Measurements from ENCODE around the gene KBTBD7.

Gene KBTBD7

DNA sequence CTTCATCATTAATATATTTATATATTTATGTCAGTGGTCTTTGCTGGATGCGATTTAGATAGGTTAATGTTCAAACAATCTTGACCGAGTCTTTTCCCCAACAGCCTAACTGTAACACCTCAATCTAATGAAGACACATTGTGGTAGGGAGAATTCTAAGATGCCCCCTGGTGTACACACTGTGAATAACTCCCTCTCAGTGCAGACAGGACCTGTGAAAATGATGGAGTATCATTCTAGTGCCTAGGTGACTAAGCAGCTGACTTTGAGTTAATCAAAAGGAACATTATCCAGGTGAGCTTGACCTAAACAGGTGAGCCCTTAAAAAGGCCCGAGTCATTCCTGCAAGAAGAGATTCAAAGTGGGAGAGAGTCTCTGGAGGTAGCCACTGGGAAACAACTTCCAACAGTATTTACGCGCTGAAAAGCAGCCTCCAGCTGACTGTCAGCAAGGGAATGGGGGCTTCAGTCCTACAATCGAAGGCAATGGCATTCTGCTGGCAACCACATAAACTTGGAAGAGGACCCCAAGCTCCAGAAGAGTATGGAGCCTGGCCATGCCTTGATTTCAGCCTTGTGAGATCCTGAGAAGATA, 28.0 kb upstream of the KBTBD7 start:
- WGBS, 2 experiments, result 72 to 74% methylated on average over 5 to 6 of the region's 6 CpGs
- no peaks in the 10 kb centered on the region for H3K27me3 ChIP-seq (ENCODE audit: control insufficient read depth, insufficient read depth, low read length, poor library complexity, severe bottlenecking)
- no peaks in the 10 kb centered on the region for H3K4me1 ChIP-seq (ENCODE audit: control insufficient read depth, insufficient read depth, low read length)
- no peak overlapping the region for H3K27ac ChIP-seq (ENCODE audit: insufficient read depth, low read depth, low read length, poor library complexity, severe bottlenecking)
- no peaks in the 10 kb centered on the region for H3K9me3 ChIP-seq (ENCODE audit: control insufficient read depth, low read length)
- no peak overlapping the region for H3K4me3 ChIP-seq (ENCODE audit: insufficient read depth, low read depth, low read length)
- H3K36me3 ChIP-seq (ENCODE audit: control insufficient read depth, insufficient read depth, low read length), result no peaks in the 10 kb centered on the region

DNA sequence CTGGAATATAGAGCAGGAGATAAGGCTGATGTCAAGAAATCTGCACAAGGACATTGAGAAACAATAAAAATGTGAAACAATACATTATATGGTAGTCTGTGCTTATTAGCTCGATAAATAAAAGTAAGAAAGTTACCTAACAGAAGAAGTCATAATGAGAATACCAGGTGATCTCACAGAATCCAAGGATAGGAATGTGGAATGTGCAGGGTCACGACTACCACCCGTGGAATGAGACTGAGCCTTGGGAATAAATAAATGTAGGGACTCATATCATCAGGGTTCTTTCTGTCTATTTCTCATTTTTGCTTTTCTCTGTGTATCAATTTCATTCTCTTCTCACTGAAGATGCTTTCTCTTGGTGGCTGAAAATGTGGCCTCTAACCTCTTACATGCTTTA, 26.0 kb upstream of the KBTBD7 start:
- Histone ChIP-seq H3K36me3 (ENCODE audit: control insufficient read depth, insufficient read depth, low read length) (no peaks in the 10 kb centered on the region), H3K4me3 (ENCODE audit: insufficient read depth, low read depth, low read length) (no peak overlapping the region), H3K4me1 (ENCODE audit: control insufficient read depth, insufficient read depth, low read length) (no peaks in the 10 kb centered on the region), H3K9me3 (ENCODE audit: control insufficient read depth, low read length) (no peaks in the 10 kb centered on the region), H3K27ac (ENCODE audit: insufficient read depth, low read depth, low read length, poor library complexity, severe bottlenecking) (no peak overlapping the region), H3K27me3 (ENCODE audit: control insufficient read depth, insufficient read depth, low read length, poor library complexity, severe bottlenecking) (no peaks in the 10 kb centered on the region)
- WGBS, 2 experiments, result 90 to 96% methylated on average over 3 of the region's 3 CpGs

DNA sequence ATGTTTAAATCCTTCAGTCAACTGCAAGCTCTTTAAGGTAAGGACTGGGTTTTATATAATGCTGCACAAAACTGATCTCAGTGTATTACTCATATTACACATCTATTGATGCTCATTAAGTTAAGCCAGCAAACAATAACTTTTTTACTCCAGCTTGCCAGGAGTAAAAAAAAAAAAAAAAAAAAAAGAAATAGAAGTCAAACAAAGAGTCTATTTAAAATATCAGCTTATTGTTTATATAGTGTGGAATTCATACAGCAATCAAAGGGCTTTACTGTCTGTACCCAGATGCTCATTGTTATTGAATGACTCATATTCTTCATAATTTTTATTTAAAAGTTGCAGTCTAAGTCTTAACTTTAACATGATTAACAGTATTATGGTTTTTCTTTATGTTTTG, 21.8 kb upstream of the KBTBD7 start:
- Histone ChIP-seq H3K9me3 (ENCODE audit: control insufficient read depth, low read length) (no peaks in the 10 kb centered on the region), H3K4me1 (ENCODE audit: control insufficient read depth, insufficient read depth, low read length) (no peaks in the 10 kb centered on the region), H3K27me3 (ENCODE audit: control insufficient read depth, insufficient read depth, low read length, poor library complexity, severe bottlenecking) (no peaks in the 10 kb centered on the region), H3K27ac (ENCODE audit: insufficient read depth, low read depth, low read length, poor library complexity, severe bottlenecking) (no peak overlapping the region), H3K36me3 (ENCODE audit: control insufficient read depth, insufficient read depth, low read length) (no peaks in the 10 kb centered on the region), H3K4me3 (ENCODE audit: insufficient read depth, low read depth, low read length) (no peak overlapping the region)

DNA sequence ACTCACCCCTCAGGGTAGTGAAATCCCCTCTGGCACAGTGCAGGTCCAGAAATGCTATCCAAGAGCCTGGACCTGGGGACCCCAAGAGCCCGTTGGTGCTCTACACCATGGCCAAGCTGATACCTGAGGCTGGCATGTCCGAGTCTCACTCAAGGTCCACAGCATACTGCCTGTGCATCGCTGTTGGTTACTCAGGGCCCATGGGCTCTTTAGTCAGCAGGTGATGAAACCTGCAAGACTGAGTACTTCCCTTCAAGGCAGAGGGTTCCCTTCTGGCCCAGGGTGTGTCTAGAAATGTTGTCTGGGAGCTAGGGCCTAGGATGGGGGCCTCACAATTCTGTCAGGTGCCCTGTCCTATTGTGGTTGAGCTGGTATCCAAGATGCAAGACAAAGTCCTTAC, 19.6 kb upstream of the KBTBD7 start:
- Histone ChIP-seq H3K4me3 (ENCODE audit: insufficient read depth, low read depth, low read length) (no peak overlapping the region), H3K9me3 (ENCODE audit: control insufficient read depth, low read length) (no peaks in the 10 kb centered on the region), H3K27me3 (ENCODE audit: control insufficient read depth, insufficient read depth, low read length, poor library complexity, severe bottlenecking) (no peaks in the 10 kb centered on the region), H3K4me1 (ENCODE audit: control insufficient read depth, insufficient read depth, low read length) (no peaks in the 10 kb centered on the region), H3K27ac (ENCODE audit: insufficient read depth, low read depth, low read length, poor library complexity, severe bottlenecking) (no peak overlapping the region), H3K36me3 (ENCODE audit: control insufficient read depth, insufficient read depth, low read length) (no peaks in the 10 kb centered on the region)
- WGBS, 2 experiments, result 61 to 63% methylated on average over 3 of the region's 3 CpGs

DNA sequence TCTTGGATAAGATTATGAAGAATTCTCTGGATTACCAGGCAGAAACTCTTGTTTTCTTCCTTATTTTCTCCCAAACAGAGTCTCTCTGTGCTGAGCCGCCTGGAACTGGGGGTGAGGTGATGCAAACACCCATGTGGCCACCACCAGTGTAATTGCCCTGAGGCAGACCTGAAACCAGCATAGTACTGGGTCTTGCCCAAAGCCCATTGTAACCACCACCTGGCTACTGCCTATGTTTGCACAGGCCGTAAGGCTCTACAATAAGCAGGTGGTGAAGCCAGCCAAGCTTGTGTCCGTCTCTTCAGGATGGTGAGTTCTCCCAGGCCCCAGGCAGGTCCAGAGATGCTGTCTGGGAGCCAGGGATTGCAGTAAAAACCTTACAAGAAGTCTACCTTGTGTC, 18.9 kb upstream of the KBTBD7 start:
- no peaks in the 10 kb centered on the region for H3K36me3 ChIP-seq (ENCODE audit: control insufficient read depth, insufficient read depth, low read length)
- H3K27ac ChIP-seq (ENCODE audit: insufficient read depth, low read depth, low read length, poor library complexity, severe bottlenecking), result no peak overlapping the region
- no peaks in the 10 kb centered on the region for H3K4me1 ChIP-seq (ENCODE audit: control insufficient read depth, insufficient read depth, low read length)
- H3K27me3 ChIP-seq (ENCODE audit: control insufficient read depth, insufficient read depth, low read length, poor library complexity, severe bottlenecking), result no peaks in the 10 kb centered on the region
- no peaks in the 10 kb centered on the region for H3K9me3 ChIP-seq (ENCODE audit: control insufficient read depth, low read length)
- 95% methylated on average over 3 of the region's 3 CpGs for WGBS, 2 experiments
- H3K4me3 ChIP-seq (ENCODE audit: insufficient read depth, low read depth, low read length), result no peak overlapping the region

DNA sequence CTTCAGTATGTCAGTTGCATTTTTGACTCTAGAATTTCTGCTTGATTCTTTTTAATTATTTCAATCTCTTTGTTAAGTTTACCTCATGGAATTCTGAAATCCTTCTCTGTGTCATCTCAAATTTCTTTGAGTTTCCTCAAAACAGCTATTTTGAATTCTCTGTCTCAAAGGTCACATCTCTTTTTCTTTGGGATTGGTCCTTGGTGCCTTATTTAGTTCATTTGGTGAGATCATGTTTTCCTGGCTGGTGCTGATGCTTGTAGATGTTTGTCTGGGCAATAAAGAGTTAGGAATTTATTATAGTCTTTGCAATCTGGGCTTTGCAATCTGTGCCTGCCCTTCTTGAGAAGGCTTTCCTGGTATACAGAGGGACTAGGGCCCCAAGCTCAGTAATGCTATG, 18.5 kb upstream of the KBTBD7 start:
- Histone ChIP-seq H3K36me3 (ENCODE audit: control insufficient read depth, insufficient read depth, low read length) (no peaks in the 10 kb centered on the region), H3K4me1 (ENCODE audit: control insufficient read depth, insufficient read depth, low read length) (no peaks in the 10 kb centered on the region), H3K4me3 (ENCODE audit: insufficient read depth, low read depth, low read length) (no peak overlapping the region), H3K27ac (ENCODE audit: insufficient read depth, low read depth, low read length, poor library complexity, severe bottlenecking) (no peak overlapping the region), H3K27me3 (ENCODE audit: control insufficient read depth, insufficient read depth, low read length, poor library complexity, severe bottlenecking) (no peaks in the 10 kb centered on the region), H3K9me3 (ENCODE audit: control insufficient read depth, low read length) (no peaks in the 10 kb centered on the region)

DNA sequence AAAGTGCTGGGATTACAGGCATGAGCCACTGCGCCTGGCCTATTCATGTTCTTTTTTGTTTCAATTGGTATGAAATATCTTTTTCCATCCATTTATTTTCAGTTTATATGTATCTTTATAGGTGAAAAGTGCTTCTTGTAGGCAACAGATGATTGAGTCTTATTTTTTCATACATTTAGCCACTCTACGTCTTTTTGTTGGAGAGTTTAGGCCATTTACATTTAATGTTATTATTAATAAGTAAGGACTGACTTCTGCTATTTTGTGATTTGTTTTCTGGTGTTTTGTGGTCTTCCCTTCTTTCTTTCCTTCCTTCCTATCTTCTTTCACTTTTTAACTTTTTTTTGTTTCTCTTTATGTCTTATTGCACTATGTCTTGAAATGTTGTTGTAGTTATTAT, 16.7 kb upstream of the KBTBD7 start:
- no peaks in the 10 kb centered on the region for H3K27me3 ChIP-seq (ENCODE audit: control insufficient read depth, insufficient read depth, low read length, poor library complexity, severe bottlenecking)
- 100% methylated on average over 1 of the region's 2 CpGs; no CpG with 5 or more reads in 1 of the 2 experiments for WGBS, 2 experiments
- H3K36me3 ChIP-seq (ENCODE audit: control insufficient read depth, insufficient read depth, low read length), result no peaks in the 10 kb centered on the region
- no peaks in the 10 kb centered on the region for H3K4me1 ChIP-seq (ENCODE audit: control insufficient read depth, insufficient read depth, low read length)
- no peaks in the 10 kb centered on the region for H3K9me3 ChIP-seq (ENCODE audit: control insufficient read depth, low read length)
- no peak overlapping the region for H3K4me3 ChIP-seq (ENCODE audit: insufficient read depth, low read depth, low read length)
- H3K27ac ChIP-seq (ENCODE audit: insufficient read depth, low read depth, low read length, poor library complexity, severe bottlenecking), result no peak overlapping the region

DNA sequence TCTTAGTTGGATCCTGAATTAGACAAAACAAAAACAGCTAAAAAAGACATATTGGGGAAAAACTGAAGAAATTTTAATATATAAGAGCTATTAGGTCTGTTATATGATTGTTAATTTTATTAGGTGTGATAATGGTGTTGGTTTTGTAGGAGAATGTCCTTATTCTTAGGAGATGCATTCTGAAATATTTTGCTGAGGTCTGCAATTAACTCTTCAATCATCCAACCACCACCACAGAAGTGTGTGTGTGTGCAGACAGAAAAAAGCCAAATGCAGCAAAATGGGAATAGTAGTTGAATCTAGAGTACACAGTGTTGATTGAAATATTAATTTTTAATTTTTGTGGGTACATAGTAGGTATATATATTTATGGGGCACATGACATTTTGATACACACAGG, 12.1 kb upstream of the KBTBD7 start:
- Histone ChIP-seq H3K27me3 (ENCODE audit: control insufficient read depth, insufficient read depth, low read length, poor library complexity, severe bottlenecking) (no peaks in the 10 kb centered on the region), H3K36me3 (ENCODE audit: control insufficient read depth, insufficient read depth, low read length) (no peaks in the 10 kb centered on the region), H3K4me3 (ENCODE audit: insufficient read depth, low read depth, low read length) (no peak overlapping the region), H3K4me1 (ENCODE audit: control insufficient read depth, insufficient read depth, low read length) (no peaks in the 10 kb centered on the region), H3K27ac (ENCODE audit: insufficient read depth, low read depth, low read length, poor library complexity, severe bottlenecking) (no peak overlapping the region), H3K9me3 (ENCODE audit: control insufficient read depth, low read length) (no peaks in the 10 kb centered on the region)

DNA sequence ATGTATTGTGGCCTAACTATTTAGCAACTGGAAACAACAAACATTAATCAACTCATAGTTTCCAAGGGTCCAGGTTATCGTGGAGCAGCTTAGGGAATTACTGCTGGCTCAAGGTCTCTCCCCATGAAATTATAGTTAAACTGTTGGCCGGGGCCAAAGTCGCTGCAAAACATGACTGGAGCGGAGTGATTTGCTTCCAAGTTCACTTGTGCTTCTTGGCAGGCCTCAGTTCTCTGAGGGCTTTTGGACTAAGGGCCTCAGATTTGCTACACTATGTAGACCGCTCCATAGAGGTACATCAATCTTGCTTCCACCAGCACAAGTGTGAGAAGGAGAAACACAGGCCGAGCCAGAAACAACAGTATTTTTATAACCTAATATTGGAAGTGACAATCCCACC, 9.4 kb upstream of the KBTBD7 start:
- 95 to 97% methylated on average over 5 to 6 of the region's 6 CpGs for WGBS, 2 experiments
- H3K9me3 ChIP-seq (ENCODE audit: control insufficient read depth, low read length), result no peaks in the 10 kb centered on the region
- H3K4me1 ChIP-seq (ENCODE audit: control insufficient read depth, insufficient read depth, low read length), result no peaks in the 10 kb centered on the region
- H3K27me3 ChIP-seq (ENCODE audit: control insufficient read depth, insufficient read depth, low read length, poor library complexity, severe bottlenecking), result no peaks in the 10 kb centered on the region
- no peak overlapping the region for H3K27ac ChIP-seq (ENCODE audit: insufficient read depth, low read depth, low read length, poor library complexity, severe bottlenecking)
- no peak overlapping the region for H3K4me3 ChIP-seq (ENCODE audit: insufficient read depth, low read depth, low read length)
- H3K36me3 ChIP-seq (ENCODE audit: control insufficient read depth, insufficient read depth, low read length), result no peaks in the 10 kb centered on the region

DNA sequence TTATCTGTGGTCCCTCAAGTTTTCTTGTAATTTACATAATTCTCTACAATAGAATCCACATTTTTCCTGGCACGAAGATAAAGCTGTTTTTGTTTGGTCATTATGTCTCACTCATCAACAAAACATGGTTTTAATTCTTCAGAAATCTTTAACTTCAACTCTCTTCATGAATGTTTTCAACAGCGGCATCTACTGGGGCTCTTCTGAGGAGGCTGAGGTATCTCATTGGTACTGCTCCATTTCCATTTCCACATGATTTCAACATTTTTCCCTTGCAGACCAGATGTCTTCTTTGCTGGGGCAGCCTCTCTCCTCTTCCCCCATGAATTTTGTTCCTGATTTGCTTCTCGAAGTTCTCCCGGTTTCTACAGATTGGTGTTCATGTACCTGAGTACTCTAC, 5.8 kb upstream of the KBTBD7 start:
- H3K4me3 ChIP-seq (ENCODE audit: insufficient read depth, low read depth, low read length), result no peak overlapping the region
- 91 to 94% methylated on average over 4 of the region's 4 CpGs for WGBS, 2 experiments
- no peaks in the 10 kb centered on the region for H3K4me1 ChIP-seq (ENCODE audit: control insufficient read depth, insufficient read depth, low read length)
- no peaks in the 10 kb centered on the region for H3K36me3 ChIP-seq (ENCODE audit: control insufficient read depth, insufficient read depth, low read length)
- H3K9me3 ChIP-seq (ENCODE audit: control insufficient read depth, low read length), result no peaks in the 10 kb centered on the region
- no peaks in the 10 kb centered on the region for H3K27me3 ChIP-seq (ENCODE audit: control insufficient read depth, insufficient read depth, low read length, poor library complexity, severe bottlenecking)
- no peak overlapping the region for H3K27ac ChIP-seq (ENCODE audit: insufficient read depth, low read depth, low read length, poor library complexity, severe bottlenecking)

DNA sequence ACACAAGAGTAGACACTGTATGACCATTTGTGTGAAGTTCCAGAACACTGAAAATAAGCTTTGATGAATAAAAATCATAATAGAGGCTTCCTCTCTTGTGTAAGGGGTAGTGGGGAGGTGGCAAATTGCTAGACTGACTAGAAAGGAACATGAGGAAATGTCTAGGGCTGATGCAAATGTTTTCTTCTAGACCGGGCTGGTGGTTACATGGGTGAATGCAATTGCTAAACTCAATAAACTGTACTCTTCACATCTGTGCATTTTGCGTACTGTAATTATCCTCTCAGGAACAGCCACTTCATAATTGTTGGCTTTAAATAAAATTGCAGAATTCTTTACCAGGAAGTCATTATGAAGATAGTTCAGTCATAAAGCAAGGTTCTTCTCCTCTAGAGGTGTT, 5.2 kb upstream of the KBTBD7 start:
- H3K27ac ChIP-seq (ENCODE audit: insufficient read depth, low read depth, low read length, poor library complexity, severe bottlenecking), result no peak overlapping the region
- H3K27me3 ChIP-seq (ENCODE audit: control insufficient read depth, insufficient read depth, low read length, poor library complexity, severe bottlenecking), result no peaks in the 10 kb centered on the region
- no peaks in the 10 kb centered on the region for H3K4me1 ChIP-seq (ENCODE audit: control insufficient read depth, insufficient read depth, low read length)
- 97 to 100% methylated on average over 1 to 2 of the region's 2 CpGs for WGBS, 2 experiments
- H3K4me3 ChIP-seq (ENCODE audit: insufficient read depth, low read depth, low read length), result no peak overlapping the region
- H3K9me3 ChIP-seq (ENCODE audit: control insufficient read depth, low read length), result no peaks in the 10 kb centered on the region
- H3K36me3 ChIP-seq (ENCODE audit: control insufficient read depth, insufficient read depth, low read length), result no peaks in the 10 kb centered on the region
